Calu3 (cell line): ENCODE data around the gene ELOVL1. TPM values are rescaled to one million over a fixed set of nuclear protein-coding genes. Genes with fewer than 3 reads are reported as not detected.

Experiments
- BruUV-seq: library from RNA; stranded (reverse); fragments of 400-500 nt; replicated peaks from 2 replicates; lab custom pipeline; 2021; lab: Mats Ljungman, UMichigan
- CTCF ChIA-PET: fragments of 300-600 bp; sonication (Branson Sonifier 250); formaldehyde crosslinking; loops from one replicate; lab custom pipeline; 2022; ENCODE audit warnings: antibody characterized with exemption; lab: Charles Lee
- DNase-seq: peaks from one replicate; pipeline ENCODE4 v3.0.0; 2022
- H3K27ac Mint-ChIP-seq: one replicate; pipeline ENCODE4 v1.8.0; 2022; ENCODE audit warnings: mixed read lengths; ENCODE audit not compliant: unreplicated experiment
- H3K27me3 Mint-ChIP-seq: one replicate; pipeline ENCODE4 v1.8.0; 2022; ENCODE audit warnings: mixed read lengths; ENCODE audit not compliant: unreplicated experiment
- H3K36me3 Mint-ChIP-seq: one replicate; pipeline ENCODE4 v1.8.0; 2022; ENCODE audit warnings: mild to moderate bottlenecking, moderate library complexity, mixed read lengths; ENCODE audit not compliant: insufficient read depth, unreplicated experiment
- H3K4me1 Mint-ChIP-seq: one replicate; pipeline ENCODE4 v1.8.0; 2022; ENCODE audit warnings: mild to moderate bottlenecking, low read depth, mixed read lengths; ENCODE audit not compliant: unreplicated experiment
- H3K4me3 Mint-ChIP-seq: one replicate; pipeline ENCODE4 v1.8.0; 2022; ENCODE audit warnings: mild to moderate bottlenecking, low read depth, moderate library complexity, mixed read lengths; ENCODE audit not compliant: unreplicated experiment
- H3K9me3 Mint-ChIP-seq: one replicate; pipeline ENCODE4 v1.8.0; 2022; ENCODE audit warnings: low read depth, mixed read lengths; ENCODE audit not compliant: unreplicated experiment
- intact Hi-C: fragments of 100-400 bp; cut with micrococcal nuclease; formaldehyde crosslinking; loops from one replicate; pipeline ENCODE4 v1.10.0; 2022; ENCODE audit not compliant: unreplicated experiment
- total RNA-seq: library from RNA; stranded (reverse); gene quantifications from 2 replicates; pipeline ENCODE4 v1.2.3, GENCODE V29; 2022
- TF ChIP-seq, protein P1 (sequence below): fragments of 200-600 bp; IDR thresholded peaks from one replicate; pipeline ENCODE4 v1.8.0; 2022; ENCODE audit warnings: antibody characterized with exemption; ENCODE audit not compliant: unreplicated experiment

ELOVL1 gene
- total RNA-seq, 1 experiment from 2014 or later, result 107 TPM

DNA sequence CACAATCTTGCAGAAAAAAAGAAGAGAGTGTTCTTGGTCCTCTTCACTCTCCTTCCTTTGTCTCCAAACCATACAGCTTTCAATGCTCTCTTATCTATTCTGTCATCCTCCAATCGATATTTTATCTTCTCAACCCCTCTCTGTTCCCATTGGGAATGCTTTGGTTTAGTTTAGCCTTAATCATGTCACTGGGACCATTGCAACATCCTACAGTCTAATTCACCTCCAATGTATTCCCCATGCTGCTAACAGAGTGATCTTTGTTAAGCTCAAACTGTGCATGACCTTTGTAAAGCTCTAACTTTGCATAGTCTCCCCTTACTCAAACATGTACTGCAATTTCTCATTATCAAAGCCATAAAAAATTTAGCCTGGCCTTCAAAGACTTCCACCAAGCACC is 27.3 kb downstream of the ELOVL1 start:
- CTCF ChIA-PET, result interaction anchor here (0.6 to 0.9 kb wide), 2 partner anchors 55 to 210 kb away, joined by 3 read pairs; partner anchors contain the start of gene C1orf210

DNA sequence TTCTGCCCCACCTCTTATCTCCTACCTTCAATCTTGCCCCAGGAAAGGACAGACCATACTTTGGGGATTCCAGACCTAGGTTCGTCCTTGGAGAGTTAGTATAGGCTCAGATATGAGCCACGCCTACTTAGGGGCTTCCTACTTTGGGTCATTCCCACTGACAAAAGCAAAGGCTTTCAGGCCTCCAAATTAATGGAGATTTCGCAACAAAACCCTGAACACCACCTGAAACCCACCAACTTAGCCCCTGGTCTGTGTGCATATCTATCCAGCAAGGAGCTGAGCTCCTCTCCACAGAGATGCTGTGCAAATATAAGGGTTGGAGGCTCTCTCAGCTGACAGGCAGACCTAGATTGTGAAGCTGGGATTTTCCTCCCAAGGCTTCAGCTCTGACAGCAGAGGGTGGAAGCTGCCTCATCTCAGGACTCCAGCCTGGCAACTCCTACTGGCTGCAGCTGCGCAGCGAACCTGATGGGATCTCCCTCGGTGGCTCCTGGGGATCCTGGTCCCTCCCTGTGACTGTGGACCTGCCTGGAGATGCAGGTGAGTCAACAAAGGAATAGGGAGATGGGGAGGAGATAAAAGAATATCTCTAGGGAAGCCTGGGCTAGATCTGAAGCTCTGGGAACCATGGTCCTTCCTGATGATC is 28.1 kb downstream of the ELOVL1 start:
- CTCF ChIA-PET, result interaction anchor here (0.9 kb wide), 1 partner anchor 54 kb away, joined by 3 read pairs; the partner anchor contains the start of gene C1orf210
- DNase-seq, result no peak
- Mint-ChIP-seq H3K27me3 (peaks cover 26% of the 10 kb centered on the region), H3K36me3 (no peaks in the 10 kb centered on the region), H3K9me3 (no peaks in the 10 kb centered on the region), H3K4me1 (peaks cover 13% of the 10 kb centered on the region), H3K4me3 (no peak overlapping the region), H3K27ac (no peak overlapping the region)
- TF ChIP-seq, protein P1, sequence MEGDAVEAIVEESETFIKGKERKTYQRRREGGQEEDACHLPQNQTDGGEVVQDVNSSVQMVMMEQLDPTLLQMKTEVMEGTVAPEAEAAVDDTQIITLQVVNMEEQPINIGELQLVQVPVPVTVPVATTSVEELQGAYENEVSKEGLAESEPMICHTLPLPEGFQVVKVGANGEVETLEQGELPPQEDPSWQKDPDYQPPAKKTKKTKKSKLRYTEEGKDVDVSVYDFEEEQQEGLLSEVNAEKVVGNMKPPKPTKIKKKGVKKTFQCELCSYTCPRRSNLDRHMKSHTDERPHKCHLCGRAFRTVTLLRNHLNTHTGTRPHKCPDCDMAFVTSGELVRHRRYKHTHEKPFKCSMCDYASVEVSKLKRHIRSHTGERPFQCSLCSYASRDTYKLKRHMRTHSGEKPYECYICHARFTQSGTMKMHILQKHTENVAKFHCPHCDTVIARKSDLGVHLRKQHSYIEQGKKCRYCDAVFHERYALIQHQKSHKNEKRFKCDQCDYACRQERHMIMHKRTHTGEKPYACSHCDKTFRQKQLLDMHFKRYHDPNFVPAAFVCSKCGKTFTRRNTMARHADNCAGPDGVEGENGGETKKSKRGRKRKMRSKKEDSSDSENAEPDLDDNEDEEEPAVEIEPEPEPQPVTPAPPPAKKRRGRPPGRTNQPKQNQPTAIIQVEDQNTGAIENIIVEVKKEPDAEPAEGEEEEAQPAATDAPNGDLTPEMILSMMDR, result no peak
- intact Hi-C loops, result no loop called here
- no TSS peak for BruUV-seq

More for the DNA sequence above, 27.3 kb downstream of the ELOVL1 start:
- no peak overlapping the region for H3K4me3 Mint-ChIP-seq
- H3K36me3 Mint-ChIP-seq, result no peaks in the 10 kb centered on the region
- H3K9me3 Mint-ChIP-seq, result no peaks in the 10 kb centered on the region
- peaks cover 21% of the 10 kb centered on the region for H3K4me1 Mint-ChIP-seq
- no TSS peak for BruUV-seq
- TF ChIP-seq, protein P1, result no peak
- intact Hi-C loops, result no loop called here
- no peak overlapping the region for H3K27ac Mint-ChIP-seq
- H3K27me3 Mint-ChIP-seq, result peaks cover 18% of the 10 kb centered on the region
- no peak for DNase-seq

DNA sequence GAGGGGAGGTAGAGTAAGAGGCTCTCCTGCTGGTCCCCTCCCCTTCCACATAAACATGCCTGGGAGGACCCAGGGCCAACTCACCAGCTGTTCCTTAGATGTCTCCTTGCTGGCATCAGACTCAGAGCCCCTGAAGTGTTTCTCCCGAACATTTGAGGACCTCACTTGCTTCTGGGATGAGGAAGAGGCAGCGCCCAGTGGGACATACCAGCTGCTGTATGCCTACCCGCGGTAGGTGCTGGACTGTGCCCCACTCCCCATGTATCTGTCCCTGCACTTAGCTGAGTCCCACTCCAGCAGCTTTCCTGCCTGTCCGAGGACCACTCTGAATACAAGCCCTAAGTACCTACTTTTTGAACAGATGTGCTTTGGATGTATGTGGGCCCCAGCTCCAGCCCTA is 29.8 kb downstream of the ELOVL1 start:
- no peaks in the 10 kb centered on the region for H3K9me3 Mint-ChIP-seq
- intact Hi-C loops, result no loop called here
- TF ChIP-seq, protein P1, result no peak
- no TSS peak for BruUV-seq
- H3K36me3 Mint-ChIP-seq, result no peaks in the 10 kb centered on the region
- H3K4me1 Mint-ChIP-seq, result no peaks in the 10 kb centered on the region
- CTCF ChIA-PET, result no interaction called here
- no peak overlapping the region for H3K4me3 Mint-ChIP-seq
- no peak overlapping the region for H3K27ac Mint-ChIP-seq
- DNase-seq, result no peak
- H3K27me3 Mint-ChIP-seq, result peaks cover 36% of the 10 kb centered on the region

DNA sequence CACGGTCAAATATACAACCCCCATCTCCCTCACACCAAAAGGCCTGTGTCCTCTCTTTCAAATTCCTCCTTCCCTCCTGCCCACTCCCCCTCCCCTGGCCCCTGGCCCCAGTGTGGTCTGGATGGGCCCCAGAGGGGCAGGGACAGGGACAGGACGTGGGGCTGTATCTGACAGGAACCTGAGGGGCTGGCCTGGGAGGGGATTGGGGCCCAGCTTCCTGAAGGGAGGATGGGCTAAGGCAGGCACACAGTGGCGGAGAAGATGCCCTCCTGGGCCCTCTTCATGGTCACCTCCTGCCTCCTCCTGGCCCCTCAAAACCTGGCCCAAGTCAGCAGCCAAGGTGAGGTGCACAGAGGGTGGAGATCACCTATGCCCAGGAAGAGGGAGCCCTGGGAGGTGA is 30.2 kb downstream of the ELOVL1 start, which contains the start of gene MPL:
MPL (plus strand) TSS at position 231 of the 400 bp plus-strand sequence; CDS start at position 262, 31 bp downstream.
- intact Hi-C loops, result no loop called here
- no peak for DNase-seq
- H3K27ac Mint-ChIP-seq, result no peak within 1 kb of the TSS
- no TSS peak for BruUV-seq
- TF ChIP-seq, protein P1, result no peak
- H3K4me1 Mint-ChIP-seq, result no peaks in the 10 kb centered on the region
- H3K27me3 Mint-ChIP-seq, result peaks cover 36% of the 10 kb centered on the region
- no peak within 1 kb of the TSS for H3K4me3 Mint-ChIP-seq
- H3K9me3 Mint-ChIP-seq, result no peaks in the 10 kb centered on the region
- no peaks in the 10 kb centered on the region for H3K36me3 Mint-ChIP-seq
- CTCF ChIA-PET, result no interaction called here
